ENCODE results near the gene GRAMD4.
"Not testable (repeated sequence)": the region's sequence is repeated elsewhere in the genome, so short reads cannot be mapped to it uniquely, and the experiment has no call there.

The GRAMD4 gene

DNA sequence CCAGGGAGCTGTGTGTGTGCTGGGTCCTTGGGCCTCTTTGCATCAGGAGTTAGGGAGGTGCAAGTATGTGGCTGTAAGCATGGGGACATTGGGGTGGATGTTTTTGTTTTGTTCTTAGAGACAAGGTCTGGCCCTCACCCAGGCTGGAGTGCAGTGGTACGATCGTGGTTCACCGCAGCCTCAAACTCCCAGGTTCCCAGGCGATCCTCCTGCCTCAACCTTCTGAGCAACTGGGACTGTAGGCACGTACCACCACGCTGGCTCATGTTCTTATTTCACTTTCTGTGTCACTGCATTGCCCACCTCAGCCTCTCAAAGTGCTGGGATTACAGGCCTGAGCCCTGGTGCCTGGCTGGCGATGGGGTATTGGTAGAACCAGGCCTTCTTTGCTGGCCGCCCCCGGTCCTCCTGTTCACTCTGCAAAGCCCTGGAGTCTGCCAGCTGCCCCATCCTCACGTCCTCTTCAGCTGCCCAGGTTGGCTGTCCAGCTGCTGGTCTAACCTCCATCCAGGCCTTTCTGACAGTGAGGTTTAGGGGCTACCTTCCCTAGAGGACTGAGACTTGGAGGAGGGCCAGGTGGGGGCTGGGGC, 851 bp upstream of the GRAMD4 start:
- DNase-seq (ENCODE audit: low read depth), result no peak

GRCh38 chr22:46620588-46621242, 529 bp downstream of the GRAMD4 start:
- DNase-seq (ENCODE audit: low read depth), result no peak

- not testable (repeated sequence) for DNase-seq (ENCODE audit: low read depth)
These were observed 1.2 kb downstream of the GRAMD4 start for GRCh38 chr22:46621243-46621930.

- no peak for DNase-seq (ENCODE audit: low read depth)
These were observed 1.9 kb downstream of the GRAMD4 start for GRCh38 chr22:46622081-46622521.

DNA sequence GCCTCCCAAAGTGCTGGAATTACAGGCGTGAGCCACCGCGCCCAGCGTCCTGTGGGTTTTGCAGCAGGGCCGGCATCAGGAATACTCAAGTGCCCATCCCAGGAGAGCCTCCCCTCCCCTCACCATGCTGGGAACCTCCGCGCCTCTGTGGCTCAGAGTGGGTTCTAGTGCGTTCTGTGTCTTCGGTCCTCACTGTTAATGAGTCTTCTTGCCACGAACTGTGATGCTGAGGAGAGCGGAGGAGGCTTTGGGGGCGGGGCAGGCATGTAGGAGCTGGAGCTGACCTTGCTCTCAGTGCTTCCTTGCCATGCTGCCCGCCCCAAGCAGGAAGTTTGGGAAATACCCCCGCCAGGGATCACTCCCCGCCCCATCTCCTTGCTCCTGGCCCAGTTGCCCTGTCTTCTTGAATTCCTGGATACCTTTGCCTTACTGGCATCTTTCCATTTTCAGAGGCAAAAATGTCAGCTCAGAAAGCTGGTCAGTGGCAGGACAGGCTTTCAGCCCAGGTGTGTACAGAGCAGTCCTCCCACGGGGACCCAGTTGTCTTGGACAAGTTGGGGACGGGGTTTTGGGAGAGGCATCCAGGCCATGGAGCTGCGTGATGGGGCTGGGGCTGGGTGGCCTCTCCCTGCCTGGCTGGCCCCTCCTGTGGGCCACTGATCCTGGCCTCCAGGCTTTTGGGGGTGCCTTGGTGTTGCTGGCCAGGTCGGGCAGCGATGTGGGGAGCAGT, 5.1 kb downstream of the GRAMD4 start:
- DNase-seq (ENCODE audit: low read depth), result no peak

GRCh38 chr22:46625843-46626349, 5.7 kb downstream of the GRAMD4 start:
- no peak for DNase-seq (ENCODE audit: low read depth)

GRCh38 chr22:46626356-46626755, 6.2 kb downstream of the GRAMD4 start:
- no peak for DNase-seq (ENCODE audit: low read depth)

DNA sequence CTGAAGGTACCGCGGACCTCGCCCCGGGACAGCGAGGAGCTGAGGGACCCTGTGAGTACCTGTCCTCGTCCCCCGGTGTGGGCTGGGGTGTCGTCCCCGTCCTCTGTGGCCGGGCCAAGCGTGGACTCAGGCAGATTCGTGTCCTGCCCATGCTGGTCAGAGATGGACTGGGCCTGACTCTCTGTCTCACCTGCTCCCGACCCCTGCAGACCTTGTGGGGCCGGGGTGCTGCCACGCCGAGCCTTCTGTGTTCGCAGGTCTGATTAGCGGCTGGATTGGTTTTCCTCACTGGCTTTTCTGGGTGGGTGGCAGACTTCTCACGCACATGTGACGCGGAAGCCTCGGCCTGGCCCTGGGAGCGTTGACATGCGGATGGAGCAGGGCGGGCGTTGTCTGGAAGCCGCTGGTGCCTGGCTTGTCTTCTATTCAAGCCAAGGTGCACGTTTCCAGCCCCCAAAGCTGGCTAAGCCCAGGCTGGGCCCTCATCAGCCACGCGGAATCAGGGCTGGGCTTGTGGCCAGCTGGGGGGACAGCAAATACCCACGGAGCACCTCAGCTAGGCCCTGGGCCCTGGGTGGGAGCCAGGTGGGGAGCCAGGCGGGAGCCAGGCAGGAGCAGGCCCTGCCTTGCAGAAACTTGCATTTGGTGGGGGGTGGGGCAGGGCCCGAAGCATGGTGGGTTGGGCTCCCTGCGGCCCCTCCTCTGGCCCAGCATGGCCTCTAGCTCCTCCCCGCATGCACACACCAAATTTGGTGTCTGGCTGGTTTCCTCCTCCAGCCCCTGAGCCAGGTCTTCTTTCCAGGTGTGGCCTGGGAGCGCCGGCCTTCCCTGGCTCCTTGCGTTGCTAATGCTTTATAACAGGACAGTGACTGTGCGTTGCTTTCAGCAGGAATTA, 7.0 kb downstream of the GRAMD4 start:
- no peak for DNase-seq (ENCODE audit: low read depth)

- DNase-seq (ENCODE audit: low read depth), result no peak
These were observed 7.8 kb downstream of the GRAMD4 start for GRCh38 chr22:46627806-46628482.

GRCh38 chr22:46628756-46629155, 8.6 kb downstream of the GRAMD4 start:
- DNase-seq (ENCODE audit: low read depth), result no peak

DNA sequence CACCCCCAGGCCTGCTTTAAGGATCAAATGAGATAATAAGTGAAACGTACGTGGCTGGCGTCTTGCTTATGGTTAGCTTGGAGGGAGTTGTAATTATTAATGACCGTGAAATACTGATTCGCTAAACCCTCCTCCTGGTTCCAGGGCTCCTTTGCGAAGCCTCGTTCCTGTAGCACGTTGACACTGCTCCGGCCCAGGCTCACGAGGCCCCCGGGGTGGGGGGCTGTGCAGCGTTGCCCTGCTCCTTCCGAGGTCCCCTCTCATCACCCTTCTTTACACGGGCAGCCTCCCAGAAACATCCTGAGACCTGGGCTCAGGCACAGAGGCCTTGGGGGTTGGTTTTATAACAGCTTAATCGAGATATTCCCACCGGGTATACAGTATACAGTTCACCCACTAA, 9.1 kb downstream of the GRAMD4 start:
- DNase-seq (ENCODE audit: low read depth), result no peak

GRCh38 chr22:46631113-46631512, 10.9 kb downstream of the GRAMD4 start:
- DNase-seq (ENCODE audit: low read depth), result no peak

DNA sequence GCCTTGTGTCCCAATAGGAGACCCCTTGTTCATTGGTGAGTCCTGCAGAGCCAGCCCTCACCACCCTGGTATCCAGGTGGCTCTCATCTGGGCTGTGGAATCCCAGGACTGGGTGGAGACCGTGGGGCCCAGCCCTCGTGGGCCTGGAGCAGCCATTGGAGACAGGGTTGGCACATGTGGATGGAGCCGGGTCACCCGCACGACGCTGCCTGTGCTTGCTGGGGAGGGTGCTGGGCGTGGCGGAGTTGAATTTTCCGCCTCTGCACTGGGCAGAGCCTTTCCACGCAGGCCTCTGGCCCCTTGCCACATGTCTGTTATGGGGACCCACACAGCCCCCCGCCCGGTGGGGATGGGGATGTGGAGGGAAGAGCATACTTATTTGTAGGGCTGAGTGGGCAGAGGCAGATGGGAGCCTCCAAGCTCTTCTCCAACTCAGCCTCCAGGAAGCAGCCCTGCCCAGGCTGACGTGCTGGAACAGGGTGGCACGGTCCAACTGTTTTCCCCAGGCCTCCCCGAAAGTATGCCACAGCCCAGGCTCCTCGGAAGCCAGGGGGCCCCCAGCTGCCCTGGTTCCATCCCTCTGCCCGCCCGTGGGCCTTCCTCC, 12.6 kb downstream of the GRAMD4 start:
- no peak for DNase-seq (ENCODE audit: low read depth)

GRCh38 chr22:46633334-46633890, 13.2 kb downstream of the GRAMD4 start:
- DNase-seq (ENCODE audit: low read depth), result no peak

DNA sequence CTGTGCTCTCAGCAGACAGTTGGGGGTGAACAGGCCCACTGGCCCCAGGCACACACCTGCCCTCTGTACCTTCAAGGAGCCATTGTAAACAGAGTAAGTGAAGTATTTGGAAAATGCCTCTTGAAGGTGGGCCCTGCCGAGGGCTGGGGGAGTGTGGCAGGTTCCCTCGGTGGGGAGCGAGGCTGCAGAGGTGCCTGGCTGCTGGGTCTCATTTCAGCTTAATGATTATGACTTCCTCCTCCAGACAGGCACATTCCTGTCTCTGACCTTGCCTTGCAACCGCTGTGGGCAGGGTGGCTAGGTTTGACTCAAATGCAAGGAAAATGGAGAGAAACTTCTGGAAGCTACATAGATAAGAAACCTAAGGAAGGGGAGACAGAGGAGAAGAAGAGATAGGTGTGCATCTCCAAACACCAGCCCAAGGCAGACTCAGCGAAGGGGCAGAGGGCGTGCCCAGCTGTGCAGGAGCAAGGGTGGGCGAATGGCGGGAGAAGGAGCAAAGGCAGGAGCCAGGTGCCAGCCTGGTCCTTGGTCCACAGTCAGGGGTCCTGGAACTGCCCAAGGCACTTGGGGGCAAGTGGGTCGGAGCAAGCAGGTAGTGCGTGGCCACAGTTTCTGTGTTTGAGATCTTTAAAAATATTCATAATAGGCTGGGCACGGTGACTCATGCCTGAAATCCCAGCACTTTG, 14.0 kb downstream of the GRAMD4 start:
- DNase-seq (ENCODE audit: low read depth), result no peak

DNA sequence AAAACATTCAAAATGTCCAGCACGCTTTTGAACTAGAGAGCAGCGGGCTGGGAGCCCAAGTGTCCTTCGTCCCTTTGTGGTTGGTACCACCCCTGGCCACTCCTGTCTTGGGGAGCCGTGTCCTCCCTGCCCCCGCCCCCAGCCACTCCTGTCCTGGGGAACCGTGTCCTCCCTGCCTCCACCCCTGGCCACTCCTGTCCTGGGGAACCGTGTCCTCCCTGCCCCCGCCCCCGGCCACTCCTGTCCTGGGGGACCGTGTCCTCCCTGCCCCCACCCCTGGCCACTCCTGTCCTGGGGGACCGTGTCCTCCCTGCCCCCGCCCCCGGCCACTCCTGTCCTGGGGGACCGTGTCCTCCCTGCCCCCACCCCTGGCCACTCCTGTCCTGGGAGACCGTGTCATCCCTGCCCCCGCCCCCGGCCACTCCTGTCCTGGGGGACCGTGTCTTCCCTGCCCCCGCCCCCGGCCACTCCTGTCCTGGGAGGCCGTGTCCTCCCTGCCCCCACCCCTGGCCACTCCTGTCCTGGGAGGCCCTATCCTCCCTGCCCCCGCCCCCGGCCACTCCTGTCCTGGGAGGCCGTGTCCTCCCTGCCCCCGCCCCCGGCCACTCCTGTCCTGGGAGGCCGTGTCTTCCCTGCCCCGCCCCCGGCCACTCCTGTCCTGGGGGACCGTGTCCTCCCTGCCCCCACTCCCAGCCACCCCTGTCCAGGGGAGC, 14.9 kb downstream of the GRAMD4 start:
- peak; percentile 34 for DNase-seq (ENCODE audit: low read depth)

DNA sequence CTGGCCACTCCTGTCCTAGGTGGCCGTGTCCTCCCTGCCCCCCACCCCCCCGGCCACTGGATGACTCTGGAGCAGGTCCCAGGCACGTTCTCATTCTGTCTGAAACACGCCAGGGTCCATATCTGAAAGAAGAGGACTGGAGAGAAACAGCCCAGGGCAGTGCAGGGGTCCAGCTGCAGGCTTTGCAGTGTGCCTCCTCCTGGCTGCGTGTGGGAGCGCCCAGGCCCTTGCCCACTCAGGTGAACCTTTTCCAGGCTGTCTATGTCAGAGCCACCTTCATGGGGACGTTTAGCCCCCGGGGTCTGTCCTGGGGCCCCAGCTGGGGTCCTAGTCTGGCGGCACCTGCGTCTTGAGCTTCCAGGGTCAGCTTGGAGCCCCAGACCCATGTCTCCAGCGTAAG, 15.6 kb downstream of the GRAMD4 start:
- DNase-seq (ENCODE audit: low read depth), result no peak

GRCh38 chr22:46636221-46637002, 16.2 kb downstream of the GRAMD4 start:
- DNase-seq (ENCODE audit: low read depth), result no peak
